Limb (tissue), 2 donors: ENCODE data around the gene OSGEP.

Experiments
- DNase-seq, 2 donors: peaks; one replicate each; pipeline ENCODE4 v3.0.0-alpha.2; 2016; ENCODE audit errors: extremely low spot score in 2 of 2

Gene OSGEP

DNA sequence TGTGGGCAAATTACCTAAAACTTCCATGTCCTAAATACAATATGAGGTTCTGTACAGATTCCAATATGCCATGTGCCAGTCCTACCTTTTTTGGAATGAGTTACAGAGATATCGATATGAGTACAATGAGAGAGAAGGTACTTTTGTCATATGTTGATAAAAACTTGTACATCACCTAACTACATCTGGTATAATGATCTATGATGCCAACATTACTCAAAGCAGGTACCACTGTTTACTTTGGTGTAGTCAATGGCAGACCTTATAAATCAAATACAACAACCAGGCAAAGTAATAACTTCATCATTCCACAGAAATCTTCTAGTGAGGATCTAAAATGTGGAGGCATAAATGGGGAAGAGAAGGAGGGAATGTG is 54.0 kb downstream of the OSGEP start:
- DNase-seq = no peak

DNA sequence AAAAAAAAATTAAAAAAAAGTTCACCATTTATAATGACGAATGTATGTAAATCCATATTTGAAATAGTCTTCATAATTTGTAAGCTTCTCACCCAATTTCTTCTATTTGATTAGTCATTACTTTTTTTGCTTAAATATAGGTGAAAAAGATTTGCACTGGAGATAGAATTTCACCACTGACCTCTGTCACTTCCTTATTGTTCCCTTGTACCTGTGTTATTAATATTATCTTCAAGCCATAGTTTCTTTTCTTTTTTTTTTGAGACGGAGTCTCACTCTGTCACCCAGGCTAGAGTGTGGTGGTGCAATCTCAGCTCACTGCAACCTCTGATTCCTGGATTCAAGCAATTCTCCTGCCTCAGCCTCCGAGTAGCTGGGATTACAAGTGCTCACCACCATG is 57.1 kb downstream of the OSGEP start:
- DNase-seq = no peak
